Neural progenitor cell (in vitro differentiated cells): ENCODE results near the gene TNS3. TPM values are rescaled to one million over a fixed set of nuclear protein-coding genes. Genes with fewer than 3 reads are reported as not detected.

Experiments used
- DNase-seq: peaks from one replicate; pipeline ENCODE4 v3.0.0-alpha.2; 2016; ENCODE audit warnings: low spot score
- H2AFZ ChIP-seq: fragments of 200-600 bp; sonication (generic); replicated peaks from 2 replicates; pipeline ENCODE4 v1.6.1; 2016; ENCODE audit warnings: antibody characterized with exemption
- H3F3A ChIP-seq: fragments of 200-600 bp; sonication (generic); 2 replicates; pipeline ENCODE4 v1.6.1; 2016; ENCODE audit warnings: antibody characterized with exemption, low read depth
- H3K27ac ChIP-seq: fragments of 200-600 bp; sonication (generic); 2 replicates; pipeline ENCODE4 v1.5.1; 2016; ENCODE audit warnings: mild to moderate bottlenecking
- H3K27me3 ChIP-seq: fragments of 200-600 bp; sonication (generic); 2 replicates; pipeline ENCODE4 v1.6.1; 2016; ENCODE audit warnings: mild to moderate bottlenecking, moderate library complexity
- H3K36me3 ChIP-seq: fragments of 200-600 bp; sonication (generic); 2 replicates; pipeline ENCODE4 v1.5.1; 2016
- H3K4me1 ChIP-seq: fragments of 200-600 bp; sonication (generic); 2 replicates; pipeline ENCODE4 v1.6.1; 2016; ENCODE audit warnings: mixed run types
- H3K4me2 ChIP-seq: fragments of 200-600 bp; sonication (generic); 2 replicates; pipeline ENCODE4 v1.6.1; 2016
- H3K4me3 ChIP-seq: fragments of 200-600 bp; sonication (generic); 2 replicates; pipeline ENCODE4 v1.5.1; 2016
- H3K79me2 ChIP-seq: fragments of 200-600 bp; sonication (generic); 2 replicates; pipeline ENCODE4 v1.6.1; 2016; ENCODE audit warnings: low read depth
- H3K9ac ChIP-seq: fragments of 200-600 bp; sonication (generic); 2 replicates; pipeline ENCODE4 v1.6.1; 2016
- H3K9me3 ChIP-seq: fragments of 200-600 bp; sonication (generic); 2 replicates; pipeline ENCODE4 v1.5.1; 2016; ENCODE audit warnings: low read depth
- H4K20me1 ChIP-seq: fragments of 200-600 bp; sonication (generic); 2 replicates; pipeline ENCODE4 v1.6.1; 2016; ENCODE audit warnings: low read depth
- H3K27ac Mint-ChIP-seq: 3 replicates; pipeline ENCODE4 v1.8.0; 2021; ENCODE audit warnings: mixed read lengths
- H3K27me3 Mint-ChIP-seq: 2 replicates; pipeline ENCODE4 v1.8.0; 2022; ENCODE audit warnings: low read depth, mild to moderate bottlenecking, inconsistent platforms, moderate library complexity, mixed read lengths; ENCODE audit not compliant: insufficient read depth
- H3K36me3 Mint-ChIP-seq: 3 replicates; pipeline ENCODE4 v1.8.0; 2021; ENCODE audit warnings: mixed read lengths
- H3K4me1 Mint-ChIP-seq: 3 replicates; pipeline ENCODE4 v1.8.0; 2021; ENCODE audit warnings: mixed read lengths
- H3K4me3 Mint-ChIP-seq: 3 replicates; pipeline ENCODE4 v1.8.0; 2021; ENCODE audit warnings: mild to moderate bottlenecking, moderate library complexity, mixed read lengths
- H3K9me3 Mint-ChIP-seq: 3 replicates; pipeline ENCODE4 v1.8.0; 2020; ENCODE audit warnings: mixed read lengths
- CTCF ChIP-seq: fragments of 200-600 bp; sonication (generic); IDR thresholded peaks from 2 replicates; pipeline ENCODE4 v1.5.1; 2017; ENCODE audit warnings: antibody characterized with exemption, mild to moderate bottlenecking
- EZH2 ChIP-seq: fragments of 200-600 bp; sonication (generic); IDR thresholded peaks from 2 replicates; pipeline ENCODE4 v1.6.1; 2017; ENCODE audit warnings: antibody characterized with exemption, mild to moderate bottlenecking, moderate library complexity
- EZH2phosphoT487 ChIP-seq: fragments of 200-600 bp; sonication (generic); IDR thresholded peaks from 2 replicates; pipeline ENCODE4 v1.6.1; 2017; ENCODE audit warnings: antibody characterized with exemption
- total RNA-seq: library from RNA; depleted of rRNA; stranded (reverse); fragments of >200 nt; gene quantifications from 2 replicates; pipeline ENCODE4 v1.2.3, GENCODE V29; 2015; ENCODE audit warnings: low replicate concordance

The TNS3 gene
- total RNA-seq, 1 donor from 2014 or later: 15.0 TPM

GRCh38 chr7:47504551-47505311 is 77.2 kb downstream of the TNS3 start:
- no peaks in the 10 kb centered on the region for H3K79me2 ChIP-seq
- no peak for DNase-seq
- no peaks in the 10 kb centered on the region for H3K9me3 ChIP-seq
- H3K27ac ChIP-seq: no peak overlapping the region
- no peak overlapping the region for H3K4me3 ChIP-seq
- TF ChIP-seq EZH2phosphoT487 (no peak), EZH2 (no peak), CTCF (no peak)
- H3K27me3 Mint-ChIP-seq: no peaks in the 10 kb centered on the region
- H3K4me2 ChIP-seq: no peak overlapping the region
- no peak overlapping the region for H2AFZ ChIP-seq
- H3K4me3 Mint-ChIP-seq: no peak overlapping the region
- H4K20me1 ChIP-seq: peaks cover 3% of the 10 kb centered on the region
- peak overlapping the region; percentile 86 for H3K27ac Mint-ChIP-seq
- peaks cover 5% of the 10 kb centered on the region for H3K9me3 Mint-ChIP-seq
- H3F3A ChIP-seq: no peaks in the 10 kb centered on the region
- peaks cover 80% of the 10 kb centered on the region for H3K4me1 Mint-ChIP-seq
- H3K4me1 ChIP-seq: peaks cover 26% of the 10 kb centered on the region
- H3K27me3 ChIP-seq: no peaks in the 10 kb centered on the region
- H3K36me3 Mint-ChIP-seq: peaks cover 12% of the 10 kb centered on the region
- H3K36me3 ChIP-seq: no peaks in the 10 kb centered on the region
- no peak overlapping the region for H3K9ac ChIP-seq

- Histone ChIP-seq H3K36me3 (no peaks in the 10 kb centered on the region), H3K4me1 (peaks cover 32% of the 10 kb centered on the region), H3K4me2 (no peak overlapping the region), H3K9me3 (no peaks in the 10 kb centered on the region), H3K27ac (no peak overlapping the region), H4K20me1 (peaks cover 6% of the 10 kb centered on the region), H2AFZ (no peak overlapping the region), H3K9ac (no peak overlapping the region), H3K79me2 (no peaks in the 10 kb centered on the region), H3K4me3 (no peak overlapping the region), H3F3A (no peaks in the 10 kb centered on the region), H3K27me3 (no peaks in the 10 kb centered on the region)
- no peak for TF ChIP-seq EZH2phosphoT487
- TF ChIP-seq CTCF: no peak
- TF ChIP-seq EZH2: no peak
- H3K4me1 Mint-ChIP-seq: peaks cover 85% of the 10 kb centered on the region
- no peaks in the 10 kb centered on the region for H3K9me3 Mint-ChIP-seq
- no peak overlapping the region for H3K4me3 Mint-ChIP-seq
- DNase-seq: no peak
- peak overlapping the region; percentile 21 for H3K27ac Mint-ChIP-seq
- H3K27me3 Mint-ChIP-seq: no peaks in the 10 kb centered on the region
- H3K36me3 Mint-ChIP-seq: peaks cover 7% of the 10 kb centered on the region
Measured at GRCh38 chr7:47503281-47503680, 78.6 kb downstream of the TNS3 start.

GRCh38 chr7:47502240-47502877 is 79.6 kb downstream of the TNS3 start:
- Mint-ChIP-seq H3K27me3 (no peaks in the 10 kb centered on the region), H3K27ac (no peak overlapping the region), H3K4me1 (peaks cover 85% of the 10 kb centered on the region), H3K9me3 (no peaks in the 10 kb centered on the region), H3K36me3 (peaks cover 4% of the 10 kb centered on the region), H3K4me3 (no peak overlapping the region)
- H3K9ac ChIP-seq: no peak overlapping the region
- no peak for DNase-seq
- peaks cover 24% of the 10 kb centered on the region for H3K4me1 ChIP-seq
- no peak overlapping the region for H3K4me3 ChIP-seq
- TF ChIP-seq EZH2phosphoT487: no peak
- TF ChIP-seq CTCF: no peak
- no peak for TF ChIP-seq EZH2
- H3K79me2 ChIP-seq: peaks cover 5% of the 10 kb centered on the region
- no peaks in the 10 kb centered on the region for H3K27me3 ChIP-seq
- H3K27ac ChIP-seq: no peak overlapping the region
- H3K36me3 ChIP-seq: no peaks in the 10 kb centered on the region
- H3F3A ChIP-seq: no peaks in the 10 kb centered on the region
- H3K4me2 ChIP-seq: no peak overlapping the region
- H3K9me3 ChIP-seq: no peaks in the 10 kb centered on the region
- no peak overlapping the region for H2AFZ ChIP-seq
- H4K20me1 ChIP-seq: peaks cover 6% of the 10 kb centered on the region
